Pulmonary artery endothelial cell (primary cell): Measurements from ENCODE around the gene CBR3. TPM values are rescaled to one million over a fixed set of nuclear protein-coding genes. Genes with fewer than 3 reads are reported as not detected.
"Not testable (repeated sequence)": the region's sequence is repeated elsewhere in the genome, so short reads cannot be mapped to it uniquely, and the experiment has no call there.

ENCODE experiments used
- DNase-seq: peaks from one replicate; pipeline ENCODE4 v3.0.0-alpha.2; 2011; ENCODE audit warnings: low read depth, low spot score
- total RNA-seq: library from RNA; depleted of rRNA; stranded (reverse); fragments of >200 nt; gene quantifications from 2 replicates; pipeline ENCODE4 v1.2.3, GENCODE V29; 2014

Gene CBR3
- total RNA-seq, 1 donor from 2014 or later, result 20.2 TPM

DNA sequence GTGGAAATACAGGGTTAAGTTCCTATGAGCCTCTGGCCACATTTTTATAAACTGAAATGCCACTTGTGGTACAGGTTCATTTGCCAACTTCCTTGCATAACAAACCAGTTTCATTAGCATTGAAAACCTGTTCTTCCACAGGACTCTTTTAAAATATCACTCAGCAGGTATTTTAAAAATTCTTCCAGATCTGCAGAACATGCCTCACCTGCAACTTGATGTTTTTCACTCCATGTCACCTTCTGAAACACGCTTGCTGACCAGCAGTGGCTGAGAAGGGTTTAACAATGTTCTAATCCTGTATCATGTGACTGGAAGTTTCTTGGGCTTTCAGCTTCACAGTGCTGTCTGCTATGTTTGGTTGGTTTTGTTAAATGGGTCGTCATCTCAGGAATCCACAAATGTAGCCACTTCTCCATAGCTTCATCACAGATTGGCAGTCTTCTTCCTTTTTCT lies 17.6 kb upstream of the CBR3 start:
- no peak for DNase-seq

- DNase-seq, result no peak
Measured at GRCh38 chr21:36120304-36120888, 14.5 kb upstream of the CBR3 start.

- no peak for DNase-seq
Measured at GRCh38 chr21:36122977-36123376, 11.9 kb upstream of the CBR3 start.

DNA sequence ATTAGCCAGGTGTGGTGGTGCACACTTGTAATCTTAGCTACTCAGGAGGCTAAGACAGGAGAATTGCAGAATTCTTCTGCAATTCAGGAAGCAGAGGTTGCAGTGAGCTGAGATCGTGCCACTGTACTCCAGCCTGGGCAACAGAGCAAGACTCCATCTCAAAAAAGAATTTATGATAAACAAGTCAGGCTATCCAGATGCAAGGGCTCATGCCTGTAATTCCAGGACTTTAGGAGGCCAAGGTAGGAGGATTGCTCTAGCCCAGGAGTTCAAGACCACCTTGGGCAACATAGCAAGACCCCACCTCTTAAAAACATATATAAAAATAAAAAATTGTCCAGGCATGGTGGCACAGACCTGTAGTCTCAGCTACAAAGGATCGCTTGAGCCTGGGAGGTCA lies 10.5 kb upstream of the CBR3 start:
- no peak for DNase-seq

DNA sequence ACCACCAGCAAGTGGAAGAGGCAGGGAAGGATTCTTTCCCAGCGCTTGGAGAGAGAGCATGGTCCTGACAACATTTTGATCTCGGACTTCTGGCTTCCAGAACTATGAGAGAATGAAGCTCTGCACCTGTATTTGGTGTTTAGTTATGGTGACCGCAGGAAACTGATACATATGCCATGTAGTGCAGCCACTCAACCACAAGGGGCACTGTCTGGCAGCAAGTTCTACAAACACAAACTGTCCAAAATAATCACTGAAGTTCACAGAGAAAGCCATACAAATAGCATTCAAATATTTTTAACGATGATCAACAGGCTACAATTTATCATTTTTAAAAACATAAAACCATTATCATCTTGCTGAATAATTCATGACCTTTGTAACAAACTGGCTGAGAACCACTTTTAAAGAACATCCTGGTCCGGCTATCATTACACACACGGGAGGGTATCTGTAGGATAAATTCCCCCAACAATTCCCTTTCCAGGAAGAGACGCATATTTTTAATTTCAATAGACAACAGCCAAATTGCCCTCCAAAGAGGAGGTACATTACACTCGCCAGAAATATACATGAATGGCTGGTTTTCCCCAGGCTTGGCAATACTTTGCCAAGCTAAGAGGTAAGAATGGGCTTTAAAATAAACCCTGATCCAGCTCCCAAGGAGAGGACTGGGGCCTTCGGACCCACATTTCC lies 9.2 kb upstream of the CBR3 start:
- DNase-seq, result no peak

DNA sequence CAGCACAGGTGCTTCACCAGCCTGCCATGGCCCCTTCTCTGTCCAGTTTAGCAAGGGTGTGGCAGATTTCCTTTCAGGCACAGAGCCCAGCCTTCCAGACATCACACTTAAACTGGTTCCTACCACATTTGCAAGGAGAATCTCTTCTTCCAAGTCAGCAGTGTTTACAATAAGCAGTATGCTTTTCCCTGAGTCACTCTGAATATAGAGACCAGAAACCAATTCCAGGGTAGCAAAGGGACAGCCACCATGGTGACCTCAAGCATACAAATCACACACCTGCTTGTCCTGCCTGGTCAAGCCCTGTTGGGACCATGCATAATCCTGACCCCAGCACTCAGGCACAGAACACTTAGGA lies 8.7 kb upstream of the CBR3 start:
- no peak for DNase-seq

DNA sequence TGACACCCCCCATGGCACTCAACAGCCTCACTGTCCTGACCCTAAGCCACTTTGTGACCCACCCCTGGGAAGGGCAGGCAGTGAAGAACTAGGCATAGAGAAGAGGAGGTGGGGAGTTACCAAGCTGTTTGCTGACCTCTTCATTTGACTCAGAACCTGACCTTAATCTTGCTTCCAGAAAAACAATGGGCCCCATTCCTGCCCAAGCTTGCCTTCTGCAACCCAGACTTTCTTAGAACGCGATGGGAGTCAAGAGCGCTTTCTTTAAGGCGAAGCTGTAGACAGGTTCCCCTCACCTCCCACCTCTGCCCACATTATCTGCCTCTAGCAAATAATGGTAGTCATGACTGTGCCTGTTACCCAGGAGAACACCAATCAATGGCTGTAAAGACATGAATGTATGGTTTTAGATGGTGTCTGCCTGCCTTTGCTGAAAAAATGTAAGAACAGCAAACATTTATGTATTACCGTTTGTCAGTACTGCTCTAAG lies 8.2 kb upstream of the CBR3 start:
- DNase-seq, result no peak

DNA sequence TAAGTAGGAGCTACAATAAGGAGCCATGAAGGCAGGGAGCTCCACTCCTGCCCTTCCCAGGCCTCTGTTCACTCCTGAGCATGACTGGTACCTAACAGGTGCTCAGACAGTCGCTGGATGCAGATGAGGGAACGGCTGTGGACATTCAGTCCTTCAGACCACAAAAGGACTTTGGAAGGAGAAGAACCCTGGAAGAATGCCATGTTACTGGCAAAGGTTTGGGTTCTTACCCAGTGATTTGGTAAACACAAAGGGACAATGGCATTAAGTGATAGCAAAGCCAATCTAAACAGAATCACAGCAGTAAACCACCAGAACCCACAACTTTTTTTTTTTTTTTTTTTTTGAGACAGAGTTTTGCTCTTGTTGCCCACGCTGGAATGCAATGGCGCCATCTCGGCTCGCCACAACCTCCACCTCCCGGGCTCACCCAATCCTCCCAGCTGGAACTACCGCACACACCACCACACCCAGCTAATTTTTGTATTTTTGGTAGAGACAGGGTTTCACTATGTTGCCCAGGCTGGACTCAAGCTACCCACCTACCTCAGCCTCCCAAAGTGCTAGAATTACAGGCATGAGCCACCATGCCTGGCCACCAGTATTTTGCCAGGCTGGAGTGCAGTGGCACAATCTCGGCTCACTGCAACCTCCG lies 7.5 kb upstream of the CBR3 start:
- DNase-seq, result no peak

- DNase-seq, result no peak
Measured at GRCh38 chr21:36127977-36128376, 6.9 kb upstream of the CBR3 start.

- no peak for DNase-seq
Measured at GRCh38 chr21:36129219-36129618, 5.7 kb upstream of the CBR3 start.

GRCh38 chr21:36130414-36130762 lies 4.5 kb upstream of the CBR3 start:
- DNase-seq, result not testable (repeated sequence)

DNA sequence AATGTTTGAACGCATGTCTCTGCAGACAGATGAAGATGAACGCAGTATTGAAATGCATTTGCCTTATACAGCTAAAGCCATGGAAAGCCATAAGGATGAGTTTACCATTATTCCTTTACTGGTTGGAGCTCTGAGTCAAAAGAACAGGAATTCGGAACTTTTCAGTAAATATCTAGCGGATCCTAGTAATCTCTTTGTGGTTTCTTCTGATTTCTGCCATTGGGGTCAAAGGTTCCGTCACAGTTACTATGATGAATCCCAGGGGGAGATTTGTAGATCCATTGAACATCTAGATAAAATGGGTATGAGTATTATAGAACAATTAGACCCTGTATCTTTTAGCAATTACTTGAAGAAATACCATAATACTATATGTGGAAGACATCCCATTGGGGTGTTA lies 4.0 kb upstream of the CBR3 start:
- not testable (repeated sequence) for DNase-seq

GRCh38 chr21:36132696-36133095 lies 2.2 kb upstream of the CBR3 start:
- DNase-seq, result no peak

- DNase-seq, result no peak
Measured at GRCh38 chr21:36135391-36136102, 668 bp downstream of the CBR3 start.

DNA sequence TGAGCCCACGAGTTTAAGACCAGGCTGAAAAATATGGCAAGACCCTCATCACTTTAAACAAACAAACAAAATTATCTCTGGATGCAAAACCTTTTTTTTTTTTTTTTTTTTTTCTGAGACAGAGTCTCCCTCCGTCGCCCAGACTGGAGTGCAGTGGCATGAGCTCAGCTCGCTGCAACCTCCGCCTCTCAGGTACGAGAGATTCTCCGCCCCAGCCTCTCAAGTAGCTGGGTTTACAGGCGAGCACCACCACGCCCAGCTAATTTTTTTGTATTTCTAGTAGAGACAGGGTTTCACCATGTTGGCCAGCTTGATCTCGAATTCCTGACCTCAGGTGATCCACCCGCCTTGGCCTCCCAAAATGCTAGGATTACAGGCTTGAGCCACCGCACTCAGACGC lies 4.9 kb downstream of the CBR3 start:
- not testable (repeated sequence) for DNase-seq

GRCh38 chr21:36141513-36141925 lies 6.6 kb downstream of the CBR3 start:
- DNase-seq, result no peak

- DNase-seq, result not testable (repeated sequence)
Measured at GRCh38 chr21:36144233-36144632, 9.4 kb downstream of the CBR3 start.

GRCh38 chr21:36145259-36145658 lies 10.4 kb downstream of the CBR3 start:
- DNase-seq, result no peak

DNA sequence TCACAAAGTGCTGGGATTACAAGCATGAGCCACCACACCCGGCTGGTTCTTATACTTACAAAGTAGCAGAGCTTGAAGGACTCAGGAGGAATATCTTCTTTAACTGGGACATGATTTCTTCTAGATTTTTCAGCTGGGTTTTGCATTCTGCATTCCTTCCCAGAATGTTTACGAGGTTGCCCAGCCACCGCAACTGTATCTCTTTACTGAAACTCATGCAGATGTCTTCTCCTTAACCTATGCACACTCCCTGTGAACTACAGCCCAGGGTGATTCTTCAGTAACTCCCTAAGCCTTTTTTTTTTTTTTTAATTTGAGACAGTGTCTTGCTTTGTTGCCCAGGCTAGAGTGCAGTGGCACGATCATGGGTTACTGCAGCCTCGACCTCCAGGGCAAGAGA lies 13.0 kb downstream of the CBR3 start:
- DNase-seq, result no peak

GRCh38 chr21:36148886-36149285 lies 14.0 kb downstream of the CBR3 start:
- DNase-seq, result no peak

DNA sequence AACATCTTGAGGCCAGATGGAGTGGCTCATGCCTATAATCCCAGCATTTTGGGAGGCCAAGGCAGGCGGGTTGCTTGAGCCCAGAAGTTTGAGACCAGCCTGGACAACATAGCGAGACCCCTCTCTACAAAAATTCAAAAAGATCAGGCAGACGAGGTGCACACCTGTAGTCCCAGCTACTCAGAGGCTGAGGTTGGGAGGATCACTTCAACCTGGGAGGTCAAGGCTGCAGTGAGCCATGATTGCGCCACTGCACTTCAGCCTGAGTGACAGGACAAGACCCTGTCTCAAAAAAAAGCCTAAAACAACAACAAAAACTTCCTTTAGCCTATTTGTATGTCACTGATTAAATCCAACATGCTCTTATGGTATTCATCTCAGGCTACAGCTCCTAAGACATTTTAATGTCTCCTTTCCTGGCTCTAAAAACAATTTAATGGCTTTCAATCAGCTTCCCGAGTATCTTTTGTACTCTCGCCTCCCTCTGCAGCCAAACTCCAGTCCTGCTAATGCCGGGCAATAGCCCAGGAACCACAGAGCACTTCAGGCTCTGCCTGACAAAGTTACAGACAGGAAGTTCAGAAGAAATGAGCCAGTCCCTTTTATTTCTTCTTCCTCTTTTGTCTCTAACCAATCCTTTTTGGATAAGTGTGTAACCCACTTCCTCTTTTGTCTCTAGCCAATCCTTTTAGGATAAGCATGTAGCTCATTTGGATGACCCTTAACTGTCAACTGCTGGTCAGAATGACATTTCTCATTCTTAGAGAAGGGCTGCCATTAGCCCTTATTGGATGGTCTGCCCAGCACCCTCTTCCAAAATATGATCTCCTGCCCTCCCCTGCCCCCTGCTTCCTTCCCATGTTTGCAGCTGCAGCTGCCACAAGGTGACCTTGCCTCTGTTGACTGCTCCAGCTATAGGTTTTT lies 15.2 kb downstream of the CBR3 start:
- DNase-seq, result no peak
